Cardiac muscle cell (in vitro differentiated cells and primary cell): ENCODE data around the gene HCN2. TPM values are rescaled to one million over a fixed set of nuclear protein-coding genes. Genes with fewer than 3 reads are reported as not detected.

Experiments
- DNase-seq, 2 donors: peaks; one replicate each; pipeline versions ENCODE4 v3.0.0 to v3.0.0-alpha.2; 2010 to 2017; ENCODE audit warnings: low read depth in 1 of 2, low spot score in 1 of 2
- H3K27ac ChIP-seq: fragments of 200-600 bp; sonication (generic); 2 replicates; pipeline ENCODE4 v1.5.1; 2016
- H3K27me3 ChIP-seq: fragments of 200-600 bp; sonication (generic); 2 replicates; pipeline ENCODE4 v1.6.0; 2016; ENCODE audit warnings: control low read depth
- H3K36me3 ChIP-seq: fragments of 200-600 bp; sonication (generic); 2 replicates; pipeline ENCODE4 v1.5.1; 2016; ENCODE audit warnings: control low read depth
- H3K4me1 ChIP-seq: fragments of 200-600 bp; sonication (generic); 2 replicates; pipeline ENCODE4 v1.8.1; 2017; ENCODE audit warnings: low read depth, mild to moderate bottlenecking, mixed run types
- H3K4me3 ChIP-seq: fragments of 200-600 bp; sonication (generic); 2 replicates; pipeline ENCODE4 v1.5.1; 2016; ENCODE audit warnings: mild to moderate bottlenecking
- H3K9me3 ChIP-seq: fragments of 200-600 bp; sonication (generic); 2 replicates; pipeline ENCODE4 v1.5.1; 2017; ENCODE audit warnings: low read depth, mild to moderate bottlenecking, control low read depth
- polyA plus RNA-seq: library from polyadenylated mRNA; unstranded; fragments of >200 nt; fragmentation: Nextera tagmentation; extraction: Ambion mirVana; gene quantifications from 2 replicates; pipeline ENCODE4 v1.2.1, GENCODE V29; 2016
- total RNA-seq: library from RNA; depleted of rRNA; stranded (reverse); fragments of >200 nt; gene quantifications from 2 replicates; pipeline ENCODE4 v1.2.3, GENCODE V29; 2016
- TF ChIP-seq, protein P1 (sequence below): IDR thresholded peaks from 2 replicates; pipeline ENCODE4 v1.5.1; 2012; ENCODE audit warnings: low read depth, mild to moderate bottlenecking, low read length

The HCN2 gene
- total and polyA plus RNA-seq, 2 experiments from 2014 or later = 0.46 to 1.0 TPM

- Histone ChIP-seq H3K9me3 (no peaks in the 10 kb centered on the region), H3K36me3 (no peaks in the 10 kb centered on the region), H3K27ac (no peak overlapping the region), H3K4me1 (no peaks in the 10 kb centered on the region), H3K4me3 (peak overlapping the region; percentile 33), H3K27me3 (peaks cover 16% of the 10 kb centered on the region)
- DNase-seq = no peak
- TF ChIP-seq, protein P1, sequence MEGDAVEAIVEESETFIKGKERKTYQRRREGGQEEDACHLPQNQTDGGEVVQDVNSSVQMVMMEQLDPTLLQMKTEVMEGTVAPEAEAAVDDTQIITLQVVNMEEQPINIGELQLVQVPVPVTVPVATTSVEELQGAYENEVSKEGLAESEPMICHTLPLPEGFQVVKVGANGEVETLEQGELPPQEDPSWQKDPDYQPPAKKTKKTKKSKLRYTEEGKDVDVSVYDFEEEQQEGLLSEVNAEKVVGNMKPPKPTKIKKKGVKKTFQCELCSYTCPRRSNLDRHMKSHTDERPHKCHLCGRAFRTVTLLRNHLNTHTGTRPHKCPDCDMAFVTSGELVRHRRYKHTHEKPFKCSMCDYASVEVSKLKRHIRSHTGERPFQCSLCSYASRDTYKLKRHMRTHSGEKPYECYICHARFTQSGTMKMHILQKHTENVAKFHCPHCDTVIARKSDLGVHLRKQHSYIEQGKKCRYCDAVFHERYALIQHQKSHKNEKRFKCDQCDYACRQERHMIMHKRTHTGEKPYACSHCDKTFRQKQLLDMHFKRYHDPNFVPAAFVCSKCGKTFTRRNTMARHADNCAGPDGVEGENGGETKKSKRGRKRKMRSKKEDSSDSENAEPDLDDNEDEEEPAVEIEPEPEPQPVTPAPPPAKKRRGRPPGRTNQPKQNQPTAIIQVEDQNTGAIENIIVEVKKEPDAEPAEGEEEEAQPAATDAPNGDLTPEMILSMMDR = no peak
These were observed 50.5 kb downstream of the HCN2 start for GRCh38 chr19:640161-640558.

DNA sequence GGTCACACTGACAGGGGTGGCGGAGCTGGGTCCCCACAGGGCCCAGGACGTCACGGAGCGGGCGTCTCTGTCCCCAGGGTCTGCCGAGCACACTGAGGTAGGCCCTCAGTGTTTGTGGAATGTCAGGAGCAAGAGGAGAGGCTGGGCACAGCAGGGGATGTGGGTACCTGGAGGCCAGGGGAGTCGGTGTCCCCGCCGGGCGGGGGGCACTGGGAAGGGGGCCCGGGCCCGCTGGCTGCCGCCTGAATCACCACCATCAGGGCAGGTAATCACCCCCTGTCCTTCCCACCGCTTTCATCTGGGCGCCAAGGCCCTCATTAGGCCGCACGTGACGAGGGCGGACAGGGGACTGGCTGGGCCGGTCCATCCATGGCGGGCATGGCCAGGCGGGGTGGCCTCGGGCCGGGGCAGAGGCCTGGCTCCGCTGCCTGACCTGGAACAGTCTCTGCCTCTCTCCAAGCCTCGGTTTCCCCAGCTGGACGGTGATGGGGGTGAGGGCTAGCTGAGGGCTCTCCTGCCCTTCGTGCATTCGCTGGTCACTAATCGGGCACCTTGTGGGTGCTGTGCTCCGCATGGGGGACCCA is 51.0 kb downstream of the HCN2 start:
- no peak for DNase-seq
- Histone ChIP-seq H3K36me3 (no peaks in the 10 kb centered on the region), H3K4me3 (no peak overlapping the region), H3K27ac (no peak overlapping the region), H3K27me3 (peaks cover 16% of the 10 kb centered on the region), H3K4me1 (no peaks in the 10 kb centered on the region), H3K9me3 (no peaks in the 10 kb centered on the region)
- TF ChIP-seq, protein P1 = no peak

GRCh38 chr19:641702-642101 is 52.0 kb downstream of the HCN2 start:
- Histone ChIP-seq H3K36me3 (no peaks in the 10 kb centered on the region), H3K27me3 (peaks cover 16% of the 10 kb centered on the region), H3K27ac (no peak overlapping the region), H3K4me1 (no peaks in the 10 kb centered on the region), H3K4me3 (no peak overlapping the region), H3K9me3 (no peaks in the 10 kb centered on the region)
- no peak for DNase-seq
- TF ChIP-seq, protein P1 = no peak

- Histone ChIP-seq H3K36me3 (peaks cover 11% of the 10 kb centered on the region), H3K9me3 (no peaks in the 10 kb centered on the region)
- TF ChIP-seq, protein P1 = no peak
These were observed 53.4 kb downstream of the HCN2 start for GRCh38 chr19:642767-643727.

GRCh38 chr19:643736-644135 is 54.1 kb downstream of the HCN2 start:
- no peak for DNase-seq
- Histone ChIP-seq H3K9me3 (no peaks in the 10 kb centered on the region), H3K27ac (no peak overlapping the region), H3K4me3 (no peak overlapping the region), H3K36me3 (peaks cover 16% of the 10 kb centered on the region), H3K27me3 (peaks cover 7% of the 10 kb centered on the region), H3K4me1 (no peaks in the 10 kb centered on the region)
- TF ChIP-seq, protein P1 = no peak

More at GRCh38 chr19:642767-643727, 53.4 kb downstream of the HCN2 start:
- DNase-seq = no peak
- H3K4me3 ChIP-seq = no peak overlapping the region
- no peaks in the 10 kb centered on the region for H3K4me1 ChIP-seq
- H3K27ac ChIP-seq = no peak overlapping the region
- peaks cover 14% of the 10 kb centered on the region for H3K27me3 ChIP-seq
